ENCODE measurements around the gene LY6G6D.
A peak's percentile ranks its signal among the peaks of the same experiment; 100 is the strongest.
"Not testable (repeated sequence)": the region's sequence is repeated elsewhere in the genome, so short reads cannot be mapped to it uniquely, and the experiment has no call there.

Gene LY6G6D

GRCh38 chr6:31692886-31693285 is 22.3 kb upstream of the LY6G6D start:
- no peak for DNase-seq

DNA sequence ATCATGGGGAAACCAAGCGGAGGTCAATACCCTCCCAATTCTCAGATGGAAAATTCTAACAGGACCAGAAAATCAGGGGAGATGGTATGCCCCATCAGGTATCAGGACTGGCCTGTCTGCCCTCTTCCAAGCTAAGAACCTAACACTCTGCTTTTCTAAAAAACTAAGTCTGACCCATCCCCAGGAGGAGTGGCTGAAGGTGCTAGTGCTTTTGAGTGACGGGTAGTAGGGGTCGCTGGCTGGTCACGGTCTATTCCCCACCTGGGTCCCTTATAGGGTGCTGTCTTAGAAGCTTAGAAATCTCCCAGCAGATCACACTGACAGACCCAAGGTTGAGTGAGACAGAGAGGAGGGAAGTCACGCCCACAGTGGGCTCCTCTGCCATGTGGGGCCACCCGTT is 21.6 kb upstream of the LY6G6D start:
- DNase-seq: no peak

DNA sequence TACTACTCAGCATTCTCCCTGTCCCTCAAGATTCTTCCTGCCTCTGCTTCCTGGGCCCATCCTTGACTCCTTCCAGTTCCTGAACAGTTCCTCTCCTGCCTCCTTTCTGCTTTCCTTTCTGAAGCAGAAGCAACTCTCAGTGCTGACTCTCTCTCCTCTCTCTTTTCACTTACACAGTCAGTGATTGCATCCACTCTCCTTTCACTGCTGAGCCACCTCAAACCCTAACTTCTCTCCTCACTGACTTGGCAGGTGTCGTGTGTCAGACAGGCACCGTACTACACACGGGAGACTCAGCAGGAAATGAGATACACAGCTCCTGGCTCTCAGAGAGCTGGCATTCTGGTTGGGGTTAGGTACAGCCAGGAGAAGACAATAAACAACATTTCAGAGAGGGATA is 17.6 kb upstream of the LY6G6D start:
- no peak for DNase-seq

DNA sequence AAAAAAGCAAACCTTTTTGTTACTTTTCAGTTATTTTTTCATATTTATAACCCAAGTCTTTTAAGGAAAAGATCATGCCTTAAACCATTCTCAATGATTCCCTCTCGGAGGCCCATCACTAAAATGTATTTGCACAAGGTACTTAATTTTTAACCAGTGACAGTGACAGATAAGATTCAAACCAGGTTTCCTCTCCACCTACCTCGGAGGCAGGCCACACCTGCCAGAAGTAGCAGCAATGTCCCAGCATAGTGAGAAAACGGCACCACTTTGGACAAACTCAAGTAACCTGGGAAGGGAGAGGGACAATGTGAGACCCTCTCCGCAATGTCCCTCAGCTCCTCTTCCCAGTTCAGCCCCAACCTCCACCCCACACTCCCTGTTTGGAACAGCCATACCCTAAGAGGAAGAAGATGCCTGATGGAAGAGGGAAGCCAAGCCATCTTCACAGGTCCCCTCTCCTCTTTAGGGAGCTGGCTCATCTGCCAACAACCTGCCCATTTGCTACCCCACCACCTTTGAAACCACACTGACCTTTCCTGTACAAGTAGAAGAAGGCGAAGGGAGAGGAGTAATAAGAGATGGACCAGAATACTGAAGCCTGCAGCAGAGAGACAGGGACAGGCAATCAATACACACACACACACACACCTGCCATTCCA is 14.3 kb upstream of the LY6G6D start:
- DNase-seq: no peak

- DNase-seq: peak; percentile 58
These were observed 13.3 kb upstream of the LY6G6D start for GRCh38 chr6:31701666-31702404.

- DNase-seq: no peak
These were observed 12.7 kb upstream of the LY6G6D start for GRCh38 chr6:31702405-31702818.

DNA sequence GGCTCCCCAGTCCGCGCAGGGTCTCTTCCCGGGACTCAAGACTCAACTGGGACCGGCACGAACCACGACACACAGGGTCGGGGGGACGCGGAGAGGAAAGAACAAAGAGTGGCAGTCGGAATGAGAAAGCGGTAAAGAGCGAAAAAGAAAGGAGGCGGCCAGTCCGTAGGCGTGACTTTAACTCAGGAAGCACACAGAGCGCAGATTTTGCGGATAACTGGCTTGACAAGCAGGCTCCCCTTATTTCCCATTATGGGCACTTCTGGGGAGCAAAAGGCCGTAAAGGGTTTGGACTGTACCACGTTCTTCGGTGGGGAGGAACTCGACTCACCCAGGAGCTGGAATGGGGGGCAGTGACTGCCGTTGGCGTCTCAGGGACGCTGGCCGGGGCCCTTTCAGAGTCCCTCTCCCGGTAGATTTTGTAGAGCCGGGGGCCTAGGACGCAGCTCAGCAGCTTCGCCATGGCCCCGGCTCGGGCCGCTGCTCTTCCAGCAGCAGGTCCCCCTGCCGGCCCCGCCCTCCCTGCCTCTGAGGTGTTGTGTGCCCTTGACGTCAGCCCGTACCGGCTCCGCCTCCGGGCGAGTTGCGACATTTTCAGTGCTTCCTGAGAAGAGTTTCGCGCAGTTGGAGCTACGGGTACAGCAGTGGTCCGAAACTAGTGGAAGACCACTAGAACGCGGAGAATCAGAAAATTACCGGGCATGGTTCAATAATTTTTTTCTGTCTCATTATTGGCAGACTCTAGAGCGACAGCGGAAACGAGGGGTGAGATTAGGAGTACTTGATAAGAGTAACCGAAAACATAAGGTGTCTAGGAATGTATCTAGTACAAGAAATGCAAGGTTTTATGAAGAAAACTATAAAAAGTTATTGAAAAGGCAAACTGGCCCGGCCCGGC is 12.1 kb upstream of the LY6G6D start, which contains the start of gene ABHD16A:
TSS of gene ABHD16A (minus strand) at position 506 of the 898 bp plus-strand sequence. CDS start at position 463, 43 bp downstream.
- peak; percentile 94 for DNase-seq

- no peak for DNase-seq
These were observed 9.2 kb upstream of the LY6G6D start for GRCh38 chr6:31705931-31706330.

DNA sequence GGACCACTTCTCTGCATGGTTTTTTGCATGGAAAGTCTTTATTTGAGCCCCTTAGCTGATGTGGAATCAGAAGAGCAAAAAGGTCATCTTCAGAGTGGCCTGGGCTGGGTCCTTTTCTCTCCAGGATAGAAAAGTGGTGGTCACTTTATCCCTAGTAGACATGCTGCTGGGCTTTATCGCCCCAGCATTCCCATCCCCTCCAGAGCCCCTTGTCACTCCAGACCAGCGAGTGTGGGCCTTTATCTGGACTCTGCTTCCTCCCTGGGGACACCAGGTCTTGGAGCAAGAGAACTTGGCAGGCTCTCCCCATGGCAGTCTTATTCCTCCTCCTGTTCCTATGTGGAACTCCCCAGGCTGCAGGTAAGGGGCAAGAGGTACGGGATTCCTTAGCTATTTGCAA is 8.5 kb upstream of the LY6G6D start, which contains the start of gene LY6G6F:
TSS of gene LY6G6F (plus strand) at position 268 of the 400 bp plus-strand sequence. CDS start at position 309, 41 bp downstream.
- no peak for DNase-seq

DNA sequence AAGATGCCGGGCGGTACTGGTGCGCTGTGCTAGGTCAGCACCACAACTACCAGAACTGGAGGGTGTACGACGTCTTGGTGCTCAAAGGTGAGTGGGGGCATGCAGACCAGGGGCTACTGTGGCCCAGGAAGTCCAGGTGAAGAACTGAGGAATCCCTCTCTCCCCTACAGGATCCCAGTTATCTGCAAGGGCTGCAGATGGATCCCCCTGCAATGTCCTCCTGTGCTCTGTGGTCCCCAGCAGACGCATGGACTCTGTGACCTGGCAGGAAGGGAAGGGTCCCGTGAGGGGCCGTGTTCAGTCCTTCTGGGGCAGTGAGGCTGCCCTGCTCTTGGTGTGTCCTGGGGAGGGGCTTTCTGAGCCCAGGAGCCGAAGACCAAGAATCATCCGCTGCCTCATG is 7.4 kb upstream of the LY6G6D start:
- no peak for DNase-seq

GRCh38 chr6:31708224-31708623 is 6.9 kb upstream of the LY6G6D start:
- DNase-seq: no peak

DNA sequence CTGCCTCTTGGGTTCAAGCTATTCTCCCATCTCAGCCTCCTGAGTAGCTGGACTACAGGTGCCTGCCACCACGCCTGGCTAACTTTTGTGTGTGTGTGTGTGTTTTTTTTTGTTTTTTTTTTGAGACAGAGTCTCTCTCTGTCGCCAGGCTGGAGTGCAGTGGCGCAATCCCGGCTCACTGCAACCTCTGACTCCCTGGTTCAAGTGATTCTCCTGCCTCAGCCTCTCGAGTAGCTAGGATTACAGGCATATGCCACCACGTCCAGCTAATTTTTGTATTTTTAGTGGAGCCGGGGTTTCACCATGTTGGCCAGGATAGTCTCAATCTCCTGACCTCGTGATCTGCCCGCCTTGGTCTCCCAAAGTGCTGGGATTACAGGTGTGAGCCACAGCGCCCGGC is 6.0 kb upstream of the LY6G6D start:
- not testable (repeated sequence) for DNase-seq

- no peak for DNase-seq
These were observed 4.5 kb upstream of the LY6G6D start for GRCh38 chr6:31710523-31711219.

DNA sequence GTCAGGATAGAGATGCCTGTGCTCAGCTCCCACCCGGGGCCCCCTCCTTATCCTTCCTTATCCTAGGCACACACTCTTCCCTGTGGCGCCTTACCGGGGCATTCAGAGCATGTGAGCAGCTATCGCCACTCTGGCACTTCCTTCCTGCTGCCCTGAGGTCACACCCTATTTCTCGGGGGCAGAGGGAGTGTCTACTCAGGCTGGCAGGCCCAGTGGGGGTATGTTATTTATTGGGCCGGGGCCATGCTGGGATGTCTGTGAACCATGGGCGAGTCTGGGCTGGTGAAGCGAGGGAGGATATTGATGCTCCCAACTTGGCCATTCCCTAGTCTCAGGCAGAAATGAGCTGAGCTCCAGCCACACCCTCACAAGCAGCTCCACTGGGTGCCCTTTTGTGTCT is 3.9 kb upstream of the LY6G6D start:
- no peak for DNase-seq

DNA sequence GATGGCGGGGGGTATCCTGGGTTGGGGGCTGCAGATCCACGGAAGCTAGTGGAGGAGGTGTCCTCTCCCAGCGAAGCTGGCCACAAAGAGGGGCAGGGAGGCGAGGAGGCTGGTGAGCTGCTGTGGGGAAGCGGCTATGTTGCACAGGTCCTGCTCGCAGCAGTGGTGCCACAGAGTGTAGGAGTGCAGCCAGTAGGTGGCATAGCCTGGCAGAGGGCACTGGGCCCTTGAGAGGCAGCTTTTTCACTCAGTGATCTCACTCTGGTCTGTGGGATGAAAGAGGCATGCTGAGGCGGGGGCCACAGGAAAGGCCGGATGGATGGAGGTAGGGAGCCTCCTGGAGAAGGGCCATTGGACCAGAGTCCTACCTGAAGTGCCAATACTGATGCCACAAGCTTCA is 2.9 kb upstream of the LY6G6D start:
- DNase-seq: no peak

DNA sequence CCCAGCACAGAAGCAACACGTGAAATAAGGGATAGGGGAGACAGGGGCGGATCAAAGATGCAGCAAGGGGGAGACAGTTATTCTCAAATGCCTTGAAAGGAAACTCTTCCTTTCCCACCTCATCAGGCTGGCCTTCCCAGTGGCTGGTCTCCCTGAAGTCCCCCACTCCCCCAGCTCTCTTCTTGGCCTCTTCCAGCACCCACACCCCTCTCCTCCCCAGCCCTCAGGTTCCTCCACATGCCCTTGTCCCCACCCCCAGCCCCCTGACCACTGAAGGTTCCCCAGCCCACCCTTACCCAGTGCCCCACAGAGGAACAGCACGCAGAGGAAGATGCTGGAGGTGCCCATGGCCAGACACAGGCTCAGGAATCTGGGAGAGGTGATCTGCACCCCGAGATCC is 1.7 kb upstream of the LY6G6D start:
- no peak for DNase-seq

DNA sequence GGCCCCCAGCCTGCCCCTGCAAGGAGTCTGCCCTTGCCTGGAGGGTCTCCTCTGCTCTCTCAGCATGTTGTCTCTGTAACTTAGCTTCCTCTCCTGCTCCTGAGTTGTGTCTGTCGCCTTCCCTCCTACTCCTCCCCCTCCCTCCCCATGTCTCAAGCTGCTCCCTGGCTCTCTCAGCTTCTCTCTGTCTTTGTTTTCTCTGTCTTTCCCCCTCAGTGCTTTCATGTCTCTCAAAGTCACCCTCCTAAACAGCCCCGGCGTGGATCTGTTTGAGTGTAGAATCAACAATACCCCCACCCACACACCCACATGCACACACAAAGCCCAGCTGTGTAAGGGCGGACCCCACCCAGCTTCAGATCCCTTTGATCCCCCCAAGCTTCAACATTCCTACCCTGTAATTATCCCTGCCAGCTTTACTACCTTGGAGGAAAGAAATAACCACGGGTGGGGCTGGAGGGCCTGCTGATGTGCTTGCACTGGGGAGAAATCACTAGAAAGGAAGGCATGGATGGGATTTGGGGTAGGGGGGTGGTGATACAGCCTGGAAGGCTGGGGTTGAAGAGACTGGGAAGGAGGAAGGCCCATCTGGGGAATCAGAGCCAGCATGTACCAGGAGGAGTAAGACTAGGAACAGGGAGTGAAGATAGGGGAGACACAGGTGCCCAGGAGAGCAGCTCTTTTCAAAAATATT is 1.0 kb upstream of the LY6G6D start:
- no peak for DNase-seq

DNA sequence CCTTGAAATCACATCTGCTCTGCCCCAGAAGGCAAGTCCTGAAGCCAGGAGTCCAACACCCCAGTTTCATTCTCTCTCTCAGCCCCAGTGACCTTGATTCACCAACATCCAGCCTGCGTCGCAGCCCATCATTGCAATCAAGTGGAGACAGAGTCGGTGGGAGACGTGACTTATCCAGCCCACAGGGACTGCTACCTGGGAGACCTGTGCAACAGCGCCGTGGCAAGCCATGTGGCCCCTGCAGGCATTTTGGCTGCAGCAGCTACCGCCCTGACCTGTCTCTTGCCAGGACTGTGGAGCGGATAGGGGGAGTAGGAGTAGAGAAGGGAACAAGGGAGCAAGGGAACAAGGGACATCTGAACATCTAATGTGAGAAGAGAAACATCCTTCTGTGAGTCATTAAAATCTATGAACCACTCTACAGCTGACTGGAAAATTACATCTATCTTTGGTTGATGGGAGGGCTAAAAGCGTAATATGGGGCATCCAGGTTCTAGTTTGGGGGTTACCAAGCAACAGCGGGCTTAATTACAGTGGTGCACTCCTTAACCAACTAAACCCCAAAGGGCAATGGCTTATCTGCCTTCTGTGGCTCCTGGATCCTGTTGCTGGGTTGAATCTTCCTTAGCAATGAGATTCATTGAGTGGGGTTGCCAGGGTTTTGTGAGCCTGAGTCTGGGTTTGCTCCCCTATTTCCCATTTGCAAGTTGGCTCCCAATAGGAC is 2.5 kb downstream of the LY6G6D start:
- no peak for DNase-seq

GRCh38 chr6:31718265-31718664 is 3.1 kb downstream of the LY6G6D start:
- DNase-seq: no peak

GRCh38 chr6:31719001-31719400 is 3.9 kb downstream of the LY6G6D start:
- DNase-seq: no peak

DNA sequence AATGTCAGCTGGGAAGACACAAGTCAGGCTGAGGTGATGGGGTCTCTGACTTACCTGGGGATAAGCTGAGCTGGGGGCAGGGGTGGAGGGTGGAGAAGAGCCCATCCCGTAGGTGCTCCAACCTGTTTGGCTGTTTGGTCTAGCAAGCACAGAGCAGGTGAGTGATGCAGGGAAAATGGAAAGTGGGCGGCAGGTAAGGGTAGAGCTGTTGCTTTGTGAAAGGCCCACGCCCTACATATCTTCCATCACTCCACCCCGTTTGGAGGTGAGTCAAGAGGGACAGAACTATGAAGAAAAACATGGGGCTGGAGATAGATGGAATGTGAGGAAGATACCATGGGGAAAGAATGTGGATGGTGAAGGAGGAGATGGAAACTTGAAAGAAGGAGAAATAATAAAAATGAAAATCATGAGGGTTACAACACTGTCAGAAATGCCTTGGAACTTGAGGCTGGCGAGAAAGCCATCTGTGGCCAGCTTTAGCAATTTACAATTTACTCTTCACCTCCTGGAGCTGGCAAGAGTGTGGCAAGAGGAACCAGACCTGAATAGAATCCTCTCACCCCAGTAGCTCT is 5.1 kb downstream of the LY6G6D start:
- no peak for DNase-seq
